Fibroblast of pulmonary artery (primary cell): ENCODE data around the gene PSMA2.
A peak's percentile ranks its signal among the peaks of the same experiment; 100 is the strongest.

Experiments
- DNase-seq: peaks from one replicate; pipeline ENCODE4 v3.0.0-alpha.2; 2010; ENCODE audit warnings: low read depth
- H3K4me3 ChIP-seq: replicated peaks from 2 replicates; pipeline ENCODE4 v1.5.1; 2011; ENCODE audit warnings: low read depth, mild to moderate bottlenecking, control low read depth, low read length, moderate library complexity
- TF ChIP-seq, protein P1 (sequence below): IDR thresholded peaks from 2 replicates; pipeline ENCODE4 v1.5.1; 2011; ENCODE audit warnings: mild to moderate bottlenecking, control low read depth, low read length, inconsistent platforms; ENCODE audit errors: missing control alignments

The PSMA2 gene

DNA sequence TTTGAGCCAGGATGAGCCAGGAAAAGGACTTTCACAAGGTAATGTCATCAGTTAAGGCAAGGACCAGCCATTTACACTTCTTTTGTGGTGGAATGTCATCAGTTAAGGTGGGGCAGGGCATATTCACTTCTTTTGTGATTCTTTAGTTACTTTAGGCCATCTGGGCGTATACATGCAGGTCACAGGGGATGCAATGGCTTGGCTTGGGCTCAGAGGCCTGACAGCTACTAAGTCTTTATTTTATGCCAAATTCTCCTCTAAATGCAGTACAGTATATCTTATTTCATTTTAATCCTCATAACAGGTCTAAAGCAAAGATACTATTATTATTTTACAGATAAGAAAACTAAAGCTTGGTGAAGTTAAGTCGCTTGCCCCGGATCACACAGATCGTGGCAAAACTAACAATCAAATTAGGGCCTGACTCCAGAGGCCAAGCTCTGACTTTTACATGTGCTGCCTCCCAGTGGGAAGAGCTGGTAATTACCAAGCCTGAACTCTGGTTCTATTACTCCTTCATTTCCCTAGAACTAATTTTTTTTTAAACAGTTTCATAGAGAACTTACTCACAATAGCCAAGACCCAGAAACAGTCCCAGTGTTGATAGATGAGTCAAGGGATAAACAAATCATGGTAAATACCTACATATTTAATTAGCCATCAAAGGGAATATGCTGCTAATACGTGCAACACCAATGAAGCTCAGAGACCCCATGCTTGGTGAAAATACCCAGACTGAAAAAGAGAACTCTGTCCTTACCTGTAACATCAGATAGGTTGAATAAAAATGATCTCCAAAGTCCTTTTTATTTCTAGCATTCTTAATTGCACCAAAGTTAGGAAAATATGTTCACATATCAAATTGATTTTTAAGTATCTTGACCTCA is 55.5 kb downstream of the PSMA2 start:
- TF ChIP-seq, protein P1, sequence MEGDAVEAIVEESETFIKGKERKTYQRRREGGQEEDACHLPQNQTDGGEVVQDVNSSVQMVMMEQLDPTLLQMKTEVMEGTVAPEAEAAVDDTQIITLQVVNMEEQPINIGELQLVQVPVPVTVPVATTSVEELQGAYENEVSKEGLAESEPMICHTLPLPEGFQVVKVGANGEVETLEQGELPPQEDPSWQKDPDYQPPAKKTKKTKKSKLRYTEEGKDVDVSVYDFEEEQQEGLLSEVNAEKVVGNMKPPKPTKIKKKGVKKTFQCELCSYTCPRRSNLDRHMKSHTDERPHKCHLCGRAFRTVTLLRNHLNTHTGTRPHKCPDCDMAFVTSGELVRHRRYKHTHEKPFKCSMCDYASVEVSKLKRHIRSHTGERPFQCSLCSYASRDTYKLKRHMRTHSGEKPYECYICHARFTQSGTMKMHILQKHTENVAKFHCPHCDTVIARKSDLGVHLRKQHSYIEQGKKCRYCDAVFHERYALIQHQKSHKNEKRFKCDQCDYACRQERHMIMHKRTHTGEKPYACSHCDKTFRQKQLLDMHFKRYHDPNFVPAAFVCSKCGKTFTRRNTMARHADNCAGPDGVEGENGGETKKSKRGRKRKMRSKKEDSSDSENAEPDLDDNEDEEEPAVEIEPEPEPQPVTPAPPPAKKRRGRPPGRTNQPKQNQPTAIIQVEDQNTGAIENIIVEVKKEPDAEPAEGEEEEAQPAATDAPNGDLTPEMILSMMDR: peak; percentile 84
- H3K4me3 ChIP-seq: no peak overlapping the region
- peak; percentile 72 for DNase-seq

DNA sequence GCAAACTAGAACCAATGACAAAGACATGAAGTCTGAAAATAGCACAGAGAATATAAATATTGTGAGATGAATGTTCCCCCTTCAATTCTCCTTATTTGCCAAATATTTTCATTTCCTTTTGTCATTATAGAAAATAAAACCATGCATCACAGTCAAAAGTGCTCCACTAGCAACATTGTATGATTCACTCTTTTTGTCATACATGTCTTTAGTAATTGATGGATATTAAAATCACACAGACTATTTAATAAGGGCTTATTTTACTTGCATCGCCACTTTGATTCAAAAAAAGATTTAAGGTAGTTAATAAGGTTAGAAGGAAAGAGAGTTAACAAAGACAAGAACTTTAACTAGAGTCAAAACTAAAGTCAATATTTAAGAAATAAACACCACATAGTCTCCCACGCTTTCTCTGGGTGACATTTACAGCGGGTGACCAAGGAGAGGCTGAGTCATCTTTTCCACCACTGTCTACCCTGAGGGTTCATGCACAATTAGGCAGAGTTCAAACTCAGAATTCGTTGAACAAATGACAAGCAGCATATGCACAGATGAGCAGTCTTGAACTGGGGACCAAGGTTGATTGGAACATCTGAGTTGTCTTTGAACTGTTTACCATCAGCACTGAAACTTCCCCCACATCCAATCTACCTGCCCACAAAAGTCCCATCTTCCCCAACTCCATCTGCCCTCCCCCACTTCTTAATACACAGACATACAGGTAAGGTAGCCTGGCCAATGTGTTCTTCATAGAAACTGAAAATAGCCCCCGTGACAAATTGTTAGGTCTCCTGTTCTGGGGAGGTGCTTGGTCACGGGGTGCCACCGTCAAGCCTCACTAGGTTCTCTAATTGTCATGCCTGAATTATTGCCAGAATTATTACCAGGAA is 62.6 kb downstream of the PSMA2 start:
- TF ChIP-seq, protein P1: no peak
- no peak overlapping the region for H3K4me3 ChIP-seq
- no peak for DNase-seq

DNA sequence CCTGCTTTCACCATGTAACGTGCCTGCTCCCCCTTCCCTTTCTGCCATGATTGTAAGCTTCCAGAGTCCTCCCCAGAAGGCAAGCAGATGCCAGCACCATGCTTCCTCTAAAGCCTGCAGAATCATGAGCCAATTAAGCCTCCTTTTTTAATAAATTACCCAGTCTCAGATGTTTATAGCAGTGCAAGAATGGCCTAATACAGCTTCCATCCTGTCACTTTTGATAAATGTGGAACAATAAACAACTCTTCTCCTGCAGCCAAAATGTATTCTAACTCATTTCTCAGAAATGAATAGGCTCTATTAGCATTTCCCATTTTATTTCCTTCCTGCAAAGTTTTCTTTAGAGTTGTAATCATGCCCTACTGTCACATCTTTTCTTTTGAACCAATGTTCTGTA is 63.5 kb downstream of the PSMA2 start:
- H3K4me3 ChIP-seq: no peak overlapping the region
- DNase-seq: no peak
- TF ChIP-seq, protein P1: no peak
